Measurements from ENCODE around the gene MUC20.

- TF ChIP-seq YY1 (IDR thresholded peaks at IDR 0.05; ENCODE audit: insufficient read depth, insufficient read length) (no peak), SUZ12 (IDR thresholded peaks at IDR 0.05; ENCODE audit: extremely low read depth, insufficient read depth, insufficient read length) (no peak), ZNF274 (IDR thresholded peaks at IDR 0.05; ENCODE audit: low read depth, low read length) (no peak)
These were observed 26.0 kb downstream of the MUC20 start for GRCh38 chr3:195746751-195747150.

Data from NT2/D1 (cell line).